ENCODE results near the gene CNOT3.

DNA sequence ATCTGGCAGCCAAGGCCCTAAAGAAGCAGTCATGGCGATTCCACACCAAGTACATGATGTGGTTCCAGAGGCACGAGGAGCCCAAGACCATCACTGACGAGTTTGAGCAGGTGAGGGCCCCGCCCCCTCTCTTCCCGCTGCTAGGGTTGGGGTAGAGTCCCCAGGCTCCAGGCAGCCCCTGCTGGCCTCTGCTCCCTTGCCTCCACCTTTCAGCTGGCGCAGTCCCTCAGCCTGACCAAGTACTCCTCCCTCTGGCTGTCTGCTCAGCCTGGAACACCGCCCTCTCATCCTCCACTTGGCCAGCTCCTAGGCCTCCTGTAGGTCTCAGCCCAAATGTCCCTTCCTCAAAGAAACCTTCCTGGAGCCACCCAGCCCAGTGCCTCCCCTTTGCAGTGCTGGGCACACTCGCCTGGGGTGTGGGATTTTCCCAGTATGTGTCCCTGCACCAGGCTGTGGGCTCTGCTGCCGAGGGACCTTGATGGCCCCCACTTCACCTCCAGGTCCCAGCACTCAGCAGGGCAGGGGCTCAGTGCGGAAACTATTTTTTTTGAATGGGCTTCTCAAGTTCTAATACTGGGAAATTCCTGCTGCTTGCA is 16.3 kb downstream of the CNOT3 start:
- TF ChIP-seq, protein P1, sequence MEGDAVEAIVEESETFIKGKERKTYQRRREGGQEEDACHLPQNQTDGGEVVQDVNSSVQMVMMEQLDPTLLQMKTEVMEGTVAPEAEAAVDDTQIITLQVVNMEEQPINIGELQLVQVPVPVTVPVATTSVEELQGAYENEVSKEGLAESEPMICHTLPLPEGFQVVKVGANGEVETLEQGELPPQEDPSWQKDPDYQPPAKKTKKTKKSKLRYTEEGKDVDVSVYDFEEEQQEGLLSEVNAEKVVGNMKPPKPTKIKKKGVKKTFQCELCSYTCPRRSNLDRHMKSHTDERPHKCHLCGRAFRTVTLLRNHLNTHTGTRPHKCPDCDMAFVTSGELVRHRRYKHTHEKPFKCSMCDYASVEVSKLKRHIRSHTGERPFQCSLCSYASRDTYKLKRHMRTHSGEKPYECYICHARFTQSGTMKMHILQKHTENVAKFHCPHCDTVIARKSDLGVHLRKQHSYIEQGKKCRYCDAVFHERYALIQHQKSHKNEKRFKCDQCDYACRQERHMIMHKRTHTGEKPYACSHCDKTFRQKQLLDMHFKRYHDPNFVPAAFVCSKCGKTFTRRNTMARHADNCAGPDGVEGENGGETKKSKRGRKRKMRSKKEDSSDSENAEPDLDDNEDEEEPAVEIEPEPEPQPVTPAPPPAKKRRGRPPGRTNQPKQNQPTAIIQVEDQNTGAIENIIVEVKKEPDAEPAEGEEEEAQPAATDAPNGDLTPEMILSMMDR (IDR thresholded peaks at IDR 0.05; ENCODE audit: low read depth, low read length), result no peak
- TF ChIP-seq POLR2A (IDR thresholded peaks at IDR 0.05; ENCODE audit: extremely low read depth, insufficient read length) (no peak), MYC (IDR thresholded peaks at IDR 0.05; ENCODE audit: low read depth, low read length) (no peak)
